Measurements from ENCODE around the gene ATP5PD.

ATP5PD gene

GRCh38 chr17:75036643-75037268 lies 10.0 kb downstream of the ATP5PD start (continued):
- TF ChIP-seq ZNF423 (tag by site-specific recombination; IDR thresholded peaks at IDR 0.05), result no peak
- no peak for TF ChIP-seq ZNF621 (tag by site-specific recombination; IDR thresholded peaks at IDR 0.05)
- no peak for TF ChIP-seq MEIS1 (CRISPR knock-in tag; IDR thresholded peaks at IDR 0.05; ENCODE audit: borderline replicate concordance)
- peak; percentile 66; the same call in 1 of the 2 replicates for TF ChIP-seq TRIM28 (IDR thresholded peaks at IDR 0.05; ENCODE audit: borderline replicate concordance, low read length)
- no peak for TF ChIP-seq ZNF76 (tag by site-specific recombination; IDR thresholded peaks at IDR 0.05; ENCODE audit: borderline replicate concordance, low read depth)
- no peak for TF ChIP-seq ZNF391 (tag by site-specific recombination; IDR thresholded peaks at IDR 0.05; ENCODE audit: borderline replicate concordance, low read depth)
- peak; percentile 89 for TF ChIP-seq ZNF600 (tag by site-specific recombination; IDR thresholded peaks at IDR 0.05)
- TF ChIP-seq ZNF585B (tag by site-specific recombination; IDR thresholded peaks at IDR 0.05), result no peak
- TF ChIP-seq ZNF792 (tag by site-specific recombination; IDR thresholded peaks at IDR 0.05), result no peak
- no peak for TF ChIP-seq ZNF664 (tag by site-specific recombination; IDR thresholded peaks at IDR 0.05)
- peak; percentile 86 for TF ChIP-seq GLIS2 (tag by site-specific recombination; IDR thresholded peaks at IDR 0.05)
- 0 out of 2 replicates have a peak, but pooled peaks have one; percentile 10 for TF ChIP-seq ZFP69B (tag by site-specific recombination; IDR thresholded peaks at IDR 0.05)
- no peak for TF ChIP-seq ZNF157 (tag by site-specific recombination; IDR thresholded peaks at IDR 0.05)
- no peak for TF ChIP-seq ATF2 (tag by site-specific recombination; IDR thresholded peaks at IDR 0.05; ENCODE audit: low read depth)
- peak; percentile 63; the same call in 1 of the 2 replicates for TF ChIP-seq WT1 (tag by site-specific recombination; IDR thresholded peaks at IDR 0.05)
- TF ChIP-seq ZBTB48 (tag by site-specific recombination; IDR thresholded peaks at IDR 0.05), result no peak
- 0 out of 2 replicates have a peak, but pooled peaks have one; percentile 13 for TF ChIP-seq YY2 (tag by site-specific recombination; IDR thresholded peaks at IDR 0.05)
- TF ChIP-seq ZNF707 (tag by site-specific recombination; IDR thresholded peaks at IDR 0.05), result no peak
- TF ChIP-seq, protein P1, sequence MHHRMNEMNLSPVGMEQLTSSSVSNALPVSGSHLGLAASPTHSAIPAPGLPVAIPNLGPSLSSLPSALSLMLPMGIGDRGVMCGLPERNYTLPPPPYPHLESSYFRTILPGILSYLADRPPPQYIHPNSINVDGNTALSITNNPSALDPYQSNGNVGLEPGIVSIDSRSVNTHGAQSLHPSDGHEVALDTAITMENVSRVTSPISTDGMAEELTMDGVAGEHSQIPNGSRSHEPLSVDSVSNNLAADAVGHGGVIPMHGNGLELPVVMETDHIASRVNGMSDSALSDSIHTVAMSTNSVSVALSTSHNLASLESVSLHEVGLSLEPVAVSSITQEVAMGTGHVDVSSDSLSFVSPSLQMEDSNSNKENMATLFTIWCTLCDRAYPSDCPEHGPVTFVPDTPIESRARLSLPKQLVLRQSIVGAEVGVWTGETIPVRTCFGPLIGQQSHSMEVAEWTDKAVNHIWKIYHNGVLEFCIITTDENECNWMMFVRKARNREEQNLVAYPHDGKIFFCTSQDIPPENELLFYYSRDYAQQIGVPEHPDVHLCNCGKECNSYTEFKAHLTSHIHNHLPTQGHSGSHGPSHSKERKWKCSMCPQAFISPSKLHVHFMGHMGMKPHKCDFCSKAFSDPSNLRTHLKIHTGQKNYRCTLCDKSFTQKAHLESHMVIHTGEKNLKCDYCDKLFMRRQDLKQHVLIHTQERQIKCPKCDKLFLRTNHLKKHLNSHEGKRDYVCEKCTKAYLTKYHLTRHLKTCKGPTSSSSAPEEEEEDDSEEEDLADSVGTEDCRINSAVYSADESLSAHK (tag by site-specific recombination; IDR thresholded peaks at IDR 0.05), result no peak
- TF ChIP-seq ZNF239 (tag by site-specific recombination; IDR thresholded peaks at IDR 0.05), result no peak
- no peak for TF ChIP-seq ZNF433 (tag by site-specific recombination; IDR thresholded peaks at IDR 0.05; ENCODE audit: low read depth)
- no peak for TF ChIP-seq PRDM6 (tag by site-specific recombination; IDR thresholded peaks at IDR 0.05)
- no peak for TF ChIP-seq HOXC10 (CRISPR knock-in tag; IDR thresholded peaks at IDR 0.05)
- no peak for TF ChIP-seq ZNF416 (tag by site-specific recombination; IDR thresholded peaks at IDR 0.05)
- TF ChIP-seq ZNF132 (tag by site-specific recombination; IDR thresholded peaks at IDR 0.05; ENCODE audit: borderline replicate concordance), result no peak
- no peak for TF ChIP-seq YY1 (tag by site-specific recombination; IDR thresholded peaks at IDR 0.05)
- TF ChIP-seq ZBTB7A (tag by site-specific recombination; IDR thresholded peaks at IDR 0.05; ENCODE audit: low read depth), result no peak
- TF ChIP-seq ZBTB8A (tag by site-specific recombination; IDR thresholded peaks at IDR 0.05), result peak; percentile 40
- no peak for TF ChIP-seq GFI1B (tag by site-specific recombination; IDR thresholded peaks at IDR 0.05)
- no peak; the same call in 1 of the 2 replicates for TF ChIP-seq KLF16 (tag by site-specific recombination; IDR thresholded peaks at IDR 0.05)
- peak; percentile 100 for TF ChIP-seq ZNF610 (tag by site-specific recombination; IDR thresholded peaks at IDR 0.05; ENCODE audit: borderline replicate concordance)
- peak; percentile 78 for TF ChIP-seq SCRT2 (tag by site-specific recombination; IDR thresholded peaks at IDR 0.05)
- peak; percentile 69 for TF ChIP-seq SP7 (tag by site-specific recombination; IDR thresholded peaks at IDR 0.05)
- TF ChIP-seq RBAK (tag by site-specific recombination; IDR thresholded peaks at IDR 0.05), result no peak
- TF ChIP-seq HIC1 (tag by site-specific recombination; IDR thresholded peaks at IDR 0.05), result no peak
- TF ChIP-seq ZFP37 (tag by site-specific recombination; IDR thresholded peaks at IDR 0.05), result no peak
